H1 (cell line): ENCODE results near the gene STYK1. TPM values are rescaled to one million over a fixed set of nuclear protein-coding genes. Genes with fewer than 3 reads are reported as not detected.

ENCODE experiments used
- CHD2 ChIP-seq: IDR thresholded peaks from 2 replicates; pipeline ENCODE4 v1.6.1; 2012; ENCODE audit warnings: low read length, improper control_type of control experiment
- CHD7 ChIP-seq: fragments of 300-600 bp; sonication (generic); IDR thresholded peaks from 2 replicates; pipeline ENCODE4 v1.7.1; 2012; ENCODE audit warnings: low read length, moderate library complexity, mild to moderate bottlenecking, inconsistent platforms; ENCODE audit not compliant: insufficient replicate concordance
- E2F6 ChIP-seq: IDR thresholded peaks from 2 replicates; pipeline ENCODE4 v1.6.1; 2012; ENCODE audit warnings: inconsistent platforms
- RXRA ChIP-seq: IDR thresholded peaks from 2 replicates; pipeline ENCODE4 v1.6.1; 2011; ENCODE audit warnings: low read depth, mild to moderate bottlenecking, low read length, moderate library complexity; ENCODE audit not compliant: insufficient read depth
- polyA plus RNA-seq, 7 experiments: library from polyadenylated mRNA; depleted of rRNA in 3 of 7; stranded (reverse) in 5 of 7; unstranded in 2 of 7; fragments of >200 nt in 5 of 7; fragments of 200-250 nt in 2 of 7; gene quantifications; 1 replicate in 5 of 7; 2 replicates in 1 of 7; 4 replicates in 1 of 7; pipeline versions ENCODE4 v1.2.1 to v1.2.3, GENCODE V29; 2011 to 2013; ENCODE audit warnings: missing spikeins in 2 of 7, mixed read lengths in 2 of 7
- total RNA-seq: library from RNA; stranded (reverse); fragmentation: NEBNext Ultra II Directional; extraction: Animal tissue kit (Norgen Biotek cat#: 25700); gene quantifications from 2 replicates; pipeline ENCODE4 v1.2.1, GENCODE V29; 2021

The STYK1 gene
- total and polyA plus RNA-seq, 2 of the 8 experiments (the other 6 are each of a cell fraction or from before 2014, with no cell fraction given): 0.38 to 1.1 TPM

GRCh38 chr12:10663869-10664268, 10.0 kb downstream of the STYK1 start (continued):
- TF ChIP-seq CHD7 (no peak), CHD2 (no peak), RXRA (no peak), E2F6 (no peak)
- TF ChIP-seq, all 59 proteins: peak for 0
